GM12878 (cell line): ENCODE data around the gene HSBP1L1. TPM values are rescaled to one million over a fixed set of nuclear protein-coding genes. Genes with fewer than 3 reads are reported as not detected.

ENCODE experiments used
- ATAC-seq: fragments of 200-7000 bp; cut with Tn5 transposase; 3 replicates; pipeline ENCODE4 v1.9.1; 2020; ENCODE audit warnings: mild to moderate bottlenecking, moderate library complexity
- BruUV-seq: library from RNA; stranded (reverse); fragments of 400-500 nt; replicated peaks from 2 replicates; lab custom pipeline; 2021; lab: Mats Ljungman, UMichigan
- CTCF ChIA-PET: fragments of 300-600 bp; sonication (Branson Sonifier 250); formaldehyde crosslinking; extraction: SDS; loops from one replicate; lab custom pipeline; 2021; ENCODE audit warnings: inconsistent platforms; lab: Yijun Ruan, JAX
- POLR2A ChIA-PET: fragments of 350-600 bp; formaldehyde crosslinking; extraction: SDS; loops from one replicate; lab custom pipeline; 2021; ENCODE audit warnings: inconsistent platforms; lab: Charles Lee
- RAD21 ChIA-PET: fragments of 300-600 bp; sonication (Branson Sonifier 250); formaldehyde crosslinking; loops from one replicate; lab custom pipeline; 2023; ENCODE audit warnings: antibody characterized with exemption; ENCODE audit not compliant: unreplicated experiment; lab: Charles Lee
- SMC1A ChIA-PET: fragments of 300-600 bp; sonication (Branson Sonifier 250); formaldehyde crosslinking; loops from one replicate; lab custom pipeline; 2023; ENCODE audit not compliant: unreplicated experiment, uncharacterized antibody; lab: Charles Lee
- DNase-seq: peaks from one replicate; pipeline ENCODE4 v3.0.0-alpha.2; 2011; ENCODE audit warnings: low read depth, low spot score
- FAIRE-seq: peaks from 3 replicates; lab custom pipeline; 2011; peaks lifted over from hg19 to GRCh38; lab: Jason Lieb, UNC
- H2AFZ ChIP-seq: 2 replicates; pipeline ENCODE4 v1.6.0; 2011; ENCODE audit warnings: low read depth, low read length, control low read depth; ENCODE audit not compliant: control insufficient read depth
- H3K27ac ChIP-seq: 2 replicates; pipeline ENCODE4 v1.5.1; 2011; ENCODE audit warnings: control low read depth; ENCODE audit not compliant: control insufficient read depth, insufficient read depth
- H3K27me3 ChIP-seq, 2 experiments: replicated peaks in 1 of 2; 2 replicates each; pipeline versions ENCODE4 v1.6.0 to v1.6.1; 2011; ENCODE audit warnings: low read length in 1 of 2; ENCODE audit not compliant: control insufficient read depth in 2 of 2, insufficient read depth in 2 of 2
- H3K36me3 ChIP-seq, 2 experiments: 2 replicates each; pipeline ENCODE4 v1.5.1; 2011; ENCODE audit warnings: low read length in 1 of 2; ENCODE audit not compliant: control insufficient read depth in 2 of 2, insufficient read depth in 2 of 2
- H3K4me1 ChIP-seq: 2 replicates; pipeline ENCODE4 v1.6.1; 2011; ENCODE audit warnings: mild to moderate bottlenecking, low read length, moderate library complexity, mixed read lengths; ENCODE audit not compliant: control insufficient read depth, insufficient read depth
- H3K4me2 ChIP-seq: 2 replicates; pipeline ENCODE4 v1.6.0; 2011; ENCODE audit warnings: control low read depth; ENCODE audit not compliant: control insufficient read depth, insufficient read depth
- H3K4me3 ChIP-seq: fragments of 200-600 bp; sonication (generic); 2 replicates; pipeline ENCODE4 v1.5.1; 2016
- H3K79me2 ChIP-seq: 2 replicates; pipeline ENCODE4 v1.6.0; 2011; ENCODE audit warnings: low read length; ENCODE audit not compliant: control insufficient read depth, insufficient read depth
- H3K9ac ChIP-seq: 2 replicates; pipeline ENCODE4 v1.8.0; 2011; ENCODE audit warnings: low read length, control low read depth, mixed read lengths; ENCODE audit not compliant: control insufficient read depth, insufficient read depth
- H3K9me3 ChIP-seq: replicated peaks from 3 replicates; pipeline ENCODE4 v1.5.1; 2011; ENCODE audit warnings: mild to moderate bottlenecking, low read length; ENCODE audit not compliant: control insufficient read depth, insufficient read depth
- H4K20me1 ChIP-seq: 2 replicates; pipeline ENCODE4 v1.6.0; 2011; ENCODE audit not compliant: control insufficient read depth, insufficient read depth
- ATF3 ChIP-seq: IDR thresholded peaks from 2 replicates; pipeline ENCODE4 v1.6.1; 2011; ENCODE audit warnings: low read depth, mild to moderate bottlenecking, low read length, moderate library complexity, borderline replicate concordance; ENCODE audit errors: extremely low read depth
- BCL3 ChIP-seq: IDR thresholded peaks from 2 replicates; pipeline ENCODE4 v1.6.1; 2011; ENCODE audit warnings: borderline replicate concordance, low read depth, mild to moderate bottlenecking, moderate library complexity, low read length; ENCODE audit not compliant: insufficient read depth, poor library complexity, severe bottlenecking
- IKZF1 ChIP-seq: fragments of 450-650 bp; conservative IDR thresholded peaks from 2 replicates; pipeline ENCODE4 v1.6.1; 2017; ENCODE audit warnings: antibody characterized with exemption, mild to moderate bottlenecking
- IKZF2 ChIP-seq, 2 experiments: fragments of 450-650 bp; IDR thresholded peaks; 2 replicates each; pipeline ENCODE4 v1.6.1; 2017; ENCODE audit warnings: mild to moderate bottlenecking in 2 of 2, moderate library complexity in 2 of 2
- KDM1A ChIP-seq: fragments of 200-600 bp; sonication (generic); IDR thresholded peaks from 2 replicates; pipeline ENCODE4 v1.6.1; 2016; ENCODE audit warnings: borderline replicate concordance
- NFIC ChIP-seq: IDR thresholded peaks from 2 replicates; pipeline ENCODE4 v1.6.1; 2012; ENCODE audit warnings: low read depth, mild to moderate bottlenecking, inconsistent platforms, low read length, moderate library complexity
- NFYA ChIP-seq: IDR thresholded peaks from 2 replicates; pipeline ENCODE4 v1.6.1; 2011; ENCODE audit warnings: low read depth, mild to moderate bottlenecking, low read length, improper control_type of control experiment, borderline replicate concordance
- RBBP5 ChIP-seq: fragments of 200-600 bp; sonication (generic); conservative IDR thresholded peaks from 2 replicates; pipeline ENCODE4 v1.6.1; 2016
- RELA ChIP-seq: fragments of 450-650 bp; IDR thresholded peaks from 2 replicates; pipeline ENCODE4 v1.8.0; 2014; ENCODE audit warnings: borderline replicate concordance; ENCODE audit not compliant: partially characterized antibody
- SP1 ChIP-seq: IDR thresholded peaks from one replicate; pipeline ENCODE4 v1.6.1; 2011; ENCODE audit warnings: low read depth, low read length
- TCF12 ChIP-seq: IDR thresholded peaks from 2 replicates; pipeline ENCODE4 v1.6.1; 2011; ENCODE audit warnings: low read depth, mild to moderate bottlenecking, low read length
- ZNF384 ChIP-seq: IDR thresholded peaks from 2 replicates; pipeline ENCODE4 v1.6.1; 2012; ENCODE audit warnings: low read depth, mild to moderate bottlenecking, low read length, improper control_type of control experiment, borderline replicate concordance
- WGBS: methylation state at CpG from one replicate; pipeline ENCODE4 v1.1.6; 2016; ENCODE audit warnings: low lambda C conversion rate; ENCODE audit not compliant: insufficient replicate concordance, insufficient coverage; ENCODE audit errors: missing lambda C conversion rate; 5-methylcytosine and 5-hydroxymethylcytosine counted together
- in situ Hi-C: fragments of 300-500 bp; cut with MboI; formaldehyde crosslinking; loops from 9 replicates; pipeline ENCODE4 v1.14.3; 2018; ENCODE audit warnings: mixed read lengths
- intact Hi-C: fragments of 100-400 bp; cut with micrococcal nuclease; formaldehyde crosslinking; loops from one replicate; pipeline ENCODE4 v1.14.2; 2022; ENCODE audit not compliant: unreplicated experiment
- polyA plus RNA-seq, 11 experiments: library from polyadenylated mRNA; depleted of rRNA in 4 of 11; unstranded in 6 of 11; stranded (reverse) in 5 of 11; fragments of >200 nt; fragmentation: Nextera tagmentation in 4 of 11; fragmentation: Illumina TruSeq in 1 of 11; extraction: Ambion mirVana in 4 of 11; extraction: Trizol in 1 of 11; gene quantifications; 1 replicate in 1 of 11; 2 replicates in 10 of 11; pipeline versions ENCODE4 v1.2.1 to v1.2.3, GENCODE V29; 2011 to 2016; ENCODE audit warnings: inconsistent platforms in 2 of 11, missing spikeins in 2 of 11, low read depth in 1 of 11
- total RNA-seq, 4 experiments: library from RNA; depleted of rRNA in 3 of 4; stranded (reverse); fragments of >200 nt in 3 of 4; fragmentation: Illumina TruSeq in 1 of 4; extraction: Trizol in 1 of 4; gene quantifications; 2 replicates each; pipeline versions ENCODE4 v1.2.1 to v1.2.3, GENCODE V29; 2013 to 2021
- TF ChIP-seq, protein P1 (sequence below): fragments of 450-650 bp; IDR thresholded peaks from 2 replicates; pipeline ENCODE4 v1.6.1; 2017; ENCODE audit warnings: low read depth, mild to moderate bottlenecking, moderate library complexity

The HSBP1L1 gene
- total and polyA plus RNA-seq, 10 of the 15 experiments (the other 5 are each of a cell fraction or from before 2014, with no cell fraction given) = 0.97 to 14.0 (median 6.9) TPM; not detected in 1

- in situ Hi-C loops = no loop called here
- CTCF ChIA-PET = no interaction called here
- no TSS peak for BruUV-seq
Measured at GRCh38 chr18:79935925-79936324, 28.5 kb upstream of the HSBP1L1 start.

More at GRCh38 chr18:79935925-79936324, 28.5 kb upstream of the HSBP1L1 start:
- Histone ChIP-seq H3K27ac (no peak overlapping the region), H4K20me1 (no peaks in the 10 kb centered on the region), H3K4me1 (no peaks in the 10 kb centered on the region), H3K4me2 (no peak overlapping the region), H3K36me3 (peaks cover 3 to 9% of the 10 kb centered on the region in 2 experiments; a peak in 3 of 4 replicates), H3K9ac (no peak overlapping the region), H3K9me3 (peaks cover 8% of the 10 kb centered on the region; the same call in 2 of the 3 replicates), H2AFZ (no peak overlapping the region), H3K4me3 (no peak overlapping the region), H3K79me2 (no peaks in the 10 kb centered on the region; the same call in 1 of the 2 replicates), H3K27me3 (no peaks in the 10 kb centered on the region)
- ATAC-seq (no peak), FAIRE-seq (no peak), DNase-seq (no peak)
- SMC1A ChIA-PET = interaction anchor here (0.5 kb wide), 1 partner anchor 126 kb away, joined by 3 read pairs; no protein-coding TSS in a partner anchor
- no peak for TF ChIP-seq RELA
- TF ChIP-seq ZNF384 = no peak
- no peak for TF ChIP-seq NFYA
- no peak for TF ChIP-seq IKZF2 (IDR thresholded peaks at IDR 0.05)
- TF ChIP-seq RBBP5 = no peak
- TF ChIP-seq, protein P1, sequence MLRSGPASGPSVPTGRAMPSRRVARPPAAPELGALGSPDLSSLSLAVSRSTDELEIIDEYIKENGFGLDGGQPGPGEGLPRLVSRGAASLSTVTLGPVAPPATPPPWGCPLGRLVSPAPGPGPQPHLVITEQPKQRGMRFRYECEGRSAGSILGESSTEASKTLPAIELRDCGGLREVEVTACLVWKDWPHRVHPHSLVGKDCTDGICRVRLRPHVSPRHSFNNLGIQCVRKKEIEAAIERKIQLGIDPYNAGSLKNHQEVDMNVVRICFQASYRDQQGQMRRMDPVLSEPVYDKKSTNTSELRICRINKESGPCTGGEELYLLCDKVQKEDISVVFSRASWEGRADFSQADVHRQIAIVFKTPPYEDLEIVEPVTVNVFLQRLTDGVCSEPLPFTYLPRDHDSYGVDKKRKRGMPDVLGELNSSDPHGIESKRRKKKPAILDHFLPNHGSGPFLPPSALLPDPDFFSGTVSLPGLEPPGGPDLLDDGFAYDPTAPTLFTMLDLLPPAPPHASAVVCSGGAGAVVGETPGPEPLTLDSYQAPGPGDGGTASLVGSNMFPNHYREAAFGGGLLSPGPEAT = no peak
- no peak for TF ChIP-seq KDM1A
- no peak for TF ChIP-seq NFIC
- TF ChIP-seq BCL3 = no peak
- no peak for TF ChIP-seq SP1
- TF ChIP-seq ATF3 = no peak
- no peak for TF ChIP-seq TCF12
- no peak for TF ChIP-seq IKZF1
- RAD21 ChIA-PET = no interaction called here
- POLR2A ChIA-PET = no interaction called here
- intact Hi-C loops = no loop called here
- WGBS = 97% methylated on average over 6 of the region's 6 CpGs
